ENCODE results near the gene DYNC2H1. TPM values are rescaled to one million over a fixed set of nuclear protein-coding genes. Genes with fewer than 3 reads are reported as not detected.
A peak's percentile ranks its signal among the peaks of the same experiment; 100 is the strongest.

The DYNC2H1 gene
- total RNA-seq, 1 experiment from 2014 or later = 44.0 TPM

GRCh38 chr11:103491777-103492176 is 382.6 kb downstream of the DYNC2H1 start:
- no peaks in the 10 kb centered on the region for H3K9me3 ChIP-seq (ENCODE audit: low read depth, low read length, poor library complexity, severe bottlenecking)
- H3K36me3 ChIP-seq (ENCODE audit: insufficient read depth, low read length, poor library complexity, severe bottlenecking) = no peaks in the 10 kb centered on the region
- H3K4me1 ChIP-seq (ENCODE audit: insufficient read depth, low read length, poor library complexity, severe bottlenecking) = no peaks in the 10 kb centered on the region
- TF ChIP-seq EZH2 (IDR thresholded peaks at IDR 0.05; ENCODE audit: borderline replicate concordance, low read depth, low read length, poor library complexity, severe bottlenecking) = no peak
- TF ChIP-seq CTCF (conservative IDR thresholded peaks at IDR 0.05; ENCODE audit: low read depth, low read length) = 0 out of 2 replicates have a peak, but pooled peaks have one; percentile 12
- DNase-seq (ENCODE audit: low spot score) = peak; percentile 69
- no peaks in the 10 kb centered on the region for H3K27me3 ChIP-seq (replicated peaks; ENCODE audit: insufficient read depth, low read depth, low read length, poor library complexity)
- H3K4me3 ChIP-seq (ENCODE audit: low read depth, low read length, poor library complexity, severe bottlenecking) = no peak overlapping the region
- no peak overlapping the region for H3K27ac ChIP-seq (ENCODE audit: low read depth, low read length, poor library complexity, severe bottlenecking)
- no TSS peak for BruUV-seq (replicated peaks)
- CTCF ChIA-PET = no interaction called here
- intact Hi-C loops (cut with micrococcal nuclease; ENCODE audit: unreplicated experiment) = no loop called here
- POLR2A ChIA-PET (ENCODE audit: low non-redundant PET) = no interaction called here

- no peaks in the 10 kb centered on the region for H3K9me3 ChIP-seq (ENCODE audit: low read depth, low read length, poor library complexity, severe bottlenecking)
- CTCF ChIA-PET = no interaction called here
- no peaks in the 10 kb centered on the region for H3K4me1 ChIP-seq (ENCODE audit: insufficient read depth, low read length, poor library complexity, severe bottlenecking)
- POLR2A ChIA-PET (ENCODE audit: low non-redundant PET) = no interaction called here
- H3K4me3 ChIP-seq (ENCODE audit: low read depth, low read length, poor library complexity, severe bottlenecking) = no peak overlapping the region
- no peaks in the 10 kb centered on the region for H3K36me3 ChIP-seq (ENCODE audit: insufficient read depth, low read length, poor library complexity, severe bottlenecking)
- DNase-seq (ENCODE audit: low spot score) = peak; percentile 11
- no TSS peak for BruUV-seq (replicated peaks)
- H3K27ac ChIP-seq (ENCODE audit: low read depth, low read length, poor library complexity, severe bottlenecking) = no peak overlapping the region
- intact Hi-C loops (cut with micrococcal nuclease; ENCODE audit: unreplicated experiment) = no loop called here
- H3K27me3 ChIP-seq (replicated peaks; ENCODE audit: insufficient read depth, low read depth, low read length, poor library complexity) = no peaks in the 10 kb centered on the region
- TF ChIP-seq CTCF (conservative IDR thresholded peaks at IDR 0.05; ENCODE audit: low read depth, low read length) (no peak), EZH2 (IDR thresholded peaks at IDR 0.05; ENCODE audit: borderline replicate concordance, low read depth, low read length, poor library complexity, severe bottlenecking) (no peak)
Observed at GRCh38 chr11:103494491-103494890, 385.3 kb downstream of the DYNC2H1 start.

GRCh38 chr11:103497268-103497667 is 388.0 kb downstream of the DYNC2H1 start:
- no peak for DNase-seq (ENCODE audit: low spot score)
- intact Hi-C loops (cut with micrococcal nuclease; ENCODE audit: unreplicated experiment) = no loop called here
- H3K4me3 ChIP-seq (ENCODE audit: low read depth, low read length, poor library complexity, severe bottlenecking) = no peak overlapping the region
- H3K4me1 ChIP-seq (ENCODE audit: insufficient read depth, low read length, poor library complexity, severe bottlenecking) = no peaks in the 10 kb centered on the region
- no peak overlapping the region for H3K27ac ChIP-seq (ENCODE audit: low read depth, low read length, poor library complexity, severe bottlenecking)
- no peak for TF ChIP-seq CTCF (conservative IDR thresholded peaks at IDR 0.05; ENCODE audit: low read depth, low read length)
- TF ChIP-seq EZH2 (IDR thresholded peaks at IDR 0.05; ENCODE audit: borderline replicate concordance, low read depth, low read length, poor library complexity, severe bottlenecking) = no peak
- CTCF ChIA-PET = no interaction called here
- no peaks in the 10 kb centered on the region for H3K36me3 ChIP-seq (ENCODE audit: insufficient read depth, low read length, poor library complexity, severe bottlenecking)
- H3K27me3 ChIP-seq (replicated peaks; ENCODE audit: insufficient read depth, low read depth, low read length, poor library complexity) = no peaks in the 10 kb centered on the region
- POLR2A ChIA-PET (ENCODE audit: low non-redundant PET) = no interaction called here
- no TSS peak for BruUV-seq (replicated peaks)
- H3K9me3 ChIP-seq (ENCODE audit: low read depth, low read length, poor library complexity, severe bottlenecking) = no peaks in the 10 kb centered on the region

Data from A673 (cell line).